CD4-positive, CD25-positive, alpha-beta regulatory T cell (primary cell): ENCODE results near the gene PDE8B. TPM values are rescaled to one million over a fixed set of nuclear protein-coding genes. Genes with fewer than 3 reads are reported as not detected.

Source experiments
- ATAC-seq, 2 donors: fragments of 150-1000 bp; cut with Tn5 transposase; one replicate each; pipeline ENCODE4 v1.10.0; 2021; ENCODE audit warnings: low read depth in 2 of 2, moderate number of reproducible peaks in 2 of 2, moderate library complexity in 1 of 2
- DNase-seq, 3 donors: peaks; one replicate each; pipeline versions ENCODE4 v3.0.0 to v3.0.0-alpha.2; 2012 to 2022; ENCODE audit warnings: mixed read lengths in 1 of 3
- H3K27ac ChIP-seq: one replicate; pipeline ENCODE4 v1.7.0; 2013; ENCODE audit warnings: mild to moderate bottlenecking, low read length; ENCODE audit not compliant: insufficient read depth, poor library complexity, severe bottlenecking
- H3K27me3 ChIP-seq: one replicate; pipeline ENCODE4 v1.7.0; 2013; ENCODE audit warnings: low read length; ENCODE audit not compliant: control insufficient read depth, insufficient read depth
- H3K36me3 ChIP-seq: one replicate; pipeline ENCODE4 v1.7.0; 2013; ENCODE audit warnings: mild to moderate bottlenecking, low read length, moderate library complexity; ENCODE audit not compliant: control insufficient read depth, insufficient read depth
- H3K4me1 ChIP-seq: 2 replicates; pipeline ENCODE4 v1.7.0; 2013; ENCODE audit warnings: mild to moderate bottlenecking, low read length; ENCODE audit not compliant: insufficient read depth, control insufficient read depth, poor library complexity, severe bottlenecking
- H3K4me3 ChIP-seq: one replicate; pipeline ENCODE4 v1.7.0; 2013; ENCODE audit warnings: low read depth, mild to moderate bottlenecking, low read length, moderate library complexity
- H3K9me3 ChIP-seq, 2 experiments: 1 replicate in 1 of 2; 2 replicates in 1 of 2; pipeline ENCODE4 v1.7.0; 2013; ENCODE audit warnings: low read length in 2 of 2, mild to moderate bottlenecking in 1 of 2, moderate library complexity in 1 of 2; ENCODE audit not compliant: control insufficient read depth in 2 of 2
- H3K27ac Mint-ChIP-seq, 3 donors: one replicate each; pipeline ENCODE4 v1.8.0; 2020 to 2022; ENCODE audit warnings: mild to moderate bottlenecking in 3 of 3, mixed read lengths in 3 of 3, moderate library complexity in 2 of 3
- H3K27me3 Mint-ChIP-seq: one replicate; pipeline ENCODE4 v1.8.0; 2022; ENCODE audit warnings: mild to moderate bottlenecking, mixed read lengths
- H3K36me3 Mint-ChIP-seq: one replicate; pipeline ENCODE4 v1.8.0; 2020; ENCODE audit warnings: mixed read lengths
- H3K4me1 Mint-ChIP-seq, 4 donors: one replicate each; pipeline ENCODE4 v1.8.0; 2020 to 2022; ENCODE audit warnings: mixed read lengths in 4 of 4, mild to moderate bottlenecking in 1 of 4
- H3K4me3 Mint-ChIP-seq, 4 donors: one replicate each; pipeline ENCODE4 v1.8.0; 2020 to 2022; ENCODE audit warnings: mild to moderate bottlenecking in 4 of 4, mixed read lengths in 4 of 4, moderate library complexity in 3 of 4
- H3K9me3 Mint-ChIP-seq, 7 donors: one replicate each; pipeline ENCODE4 v1.8.0; 2020 to 2022; ENCODE audit warnings: mixed read lengths in 7 of 7, mild to moderate bottlenecking in 3 of 7, moderate library complexity in 2 of 7
- polyA plus RNA-seq, 4 donors: library from polyadenylated mRNA; unstranded; fragments of 300-500 nt; fragmentation: Illumina TruSeq; gene quantifications; one replicate each; pipeline ENCODE4 v1.2.3, GENCODE V29; 2021
- total RNA-seq: library from RNA; stranded (reverse); gene quantifications from one replicate; pipeline ENCODE4 v1.2.3, GENCODE V29; 2022

PDE8B gene
- total and polyA plus RNA-seq, 5 donors from 2014 or later, result 0.03 to 0.09 TPM; not detected in 3

DNA sequence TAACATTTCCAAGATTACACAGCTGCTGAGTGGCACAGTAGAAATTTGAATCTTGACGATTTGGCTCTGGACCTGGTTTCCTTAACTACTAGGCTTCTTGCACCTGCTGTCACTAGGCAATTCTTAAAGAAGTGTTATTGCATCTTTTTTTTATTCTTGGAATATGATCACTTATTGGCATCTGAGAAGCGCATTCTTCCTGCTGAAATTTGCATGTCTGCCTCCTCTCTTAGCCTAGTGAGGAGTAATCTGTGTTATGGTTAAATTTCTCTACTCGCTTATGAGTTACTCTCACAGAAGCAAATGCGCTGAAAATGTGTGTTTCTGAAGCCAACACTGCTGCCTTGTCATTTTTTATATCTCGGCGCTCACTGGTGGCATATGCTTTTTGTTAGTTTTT lies 192.3 kb downstream of the PDE8B start:
- Mint-ChIP-seq H3K27me3 (peaks cover 11% of the 10 kb centered on the region), H3K27ac (no peak overlapping the region), H3K4me1 (no peaks in the 10 kb centered on the region), H3K36me3 (no peaks in the 10 kb centered on the region), H3K4me3 (no peak overlapping the region), H3K9me3 (no peaks in the 10 kb centered on the region)
- H3K27me3 ChIP-seq, result peaks cover 9% of the 10 kb centered on the region
- no peaks in the 10 kb centered on the region for H3K4me1 ChIP-seq
- H3K27ac ChIP-seq, result no peak overlapping the region
- H3K4me3 ChIP-seq, result no peak overlapping the region
- H3K9me3 ChIP-seq, result no peaks in the 10 kb centered on the region
- ATAC-seq (no peak), DNase-seq (no peak)
- no peaks in the 10 kb centered on the region for H3K36me3 ChIP-seq

- no peaks in the 10 kb centered on the region for H3K9me3 Mint-ChIP-seq
- no peak overlapping the region for H3K27ac Mint-ChIP-seq
- H3K27me3 Mint-ChIP-seq, result peaks cover 4% of the 10 kb centered on the region
- H3K36me3 ChIP-seq, result no peaks in the 10 kb centered on the region
- no peaks in the 10 kb centered on the region for H3K4me1 Mint-ChIP-seq
- H3K4me3 ChIP-seq, result no peak overlapping the region
- H3K9me3 ChIP-seq, result no peaks in the 10 kb centered on the region
- no peaks in the 10 kb centered on the region for H3K36me3 Mint-ChIP-seq
- no peak for ATAC-seq
- no peak overlapping the region for H3K27ac ChIP-seq
- no peak for DNase-seq
- no peak overlapping the region for H3K4me3 Mint-ChIP-seq
- no peaks in the 10 kb centered on the region for H3K4me1 ChIP-seq
- H3K27me3 ChIP-seq, result peaks cover 6% of the 10 kb centered on the region
Observed at GRCh38 chr5:77407152-77407551, 196.7 kb downstream of the PDE8B start.

- Mint-ChIP-seq H3K4me3 (no peak overlapping the region), H3K9me3 (no peaks in the 10 kb centered on the region), H3K36me3 (no peaks in the 10 kb centered on the region), H3K4me1 (no peaks in the 10 kb centered on the region), H3K27ac (no peak overlapping the region), H3K27me3 (peaks cover 11% of the 10 kb centered on the region)
- no peaks in the 10 kb centered on the region for H3K9me3 ChIP-seq
- DNase-seq, result peak in 1 of 3 donors; percentile 34
- H3K4me3 ChIP-seq, result no peak overlapping the region
- H3K4me1 ChIP-seq, result no peaks in the 10 kb centered on the region
- H3K27me3 ChIP-seq, result peaks cover 2% of the 10 kb centered on the region
- no peaks in the 10 kb centered on the region for H3K36me3 ChIP-seq
- no peak for ATAC-seq
- H3K27ac ChIP-seq, result no peak overlapping the region
Observed at GRCh38 chr5:77409870-77410621, 199.6 kb downstream of the PDE8B start.

GRCh38 chr5:77413049-77413448 lies 202.6 kb downstream of the PDE8B start:
- Histone ChIP-seq H3K27me3 (peaks cover 3% of the 10 kb centered on the region), H3K27ac (no peak overlapping the region), H3K36me3 (no peaks in the 10 kb centered on the region), H3K4me3 (no peak overlapping the region), H3K4me1 (no peaks in the 10 kb centered on the region), H3K9me3 (no peaks in the 10 kb centered on the region)
- ATAC-seq (no peak), DNase-seq (no peak)
- Mint-ChIP-seq H3K9me3 (no peaks in the 10 kb centered on the region), H3K4me1 (no peaks in the 10 kb centered on the region), H3K36me3 (no peaks in the 10 kb centered on the region), H3K27me3 (peaks cover 12% of the 10 kb centered on the region), H3K27ac (no peak overlapping the region), H3K4me3 (no peak overlapping the region)

DNA sequence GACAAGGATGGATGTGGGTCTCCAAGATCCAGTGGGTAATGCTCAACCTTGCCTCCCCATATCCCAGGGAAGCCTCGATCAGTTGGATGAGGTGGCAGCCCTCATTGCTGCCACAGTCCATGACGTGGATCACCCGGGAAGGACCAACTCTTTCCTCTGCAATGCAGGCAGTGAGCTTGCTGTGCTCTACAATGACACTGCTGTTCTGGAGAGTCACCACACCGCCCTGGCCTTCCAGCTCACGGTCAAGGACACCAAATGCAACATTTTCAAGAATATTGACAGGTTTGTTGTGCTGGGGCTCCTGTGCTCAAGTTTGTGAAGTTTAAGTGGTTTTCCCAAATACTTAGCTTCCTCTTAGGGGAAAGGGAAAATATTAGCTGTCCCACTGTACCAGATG lies 207.7 kb downstream of the PDE8B start:
- Histone ChIP-seq H3K27me3 (peaks cover 6% of the 10 kb centered on the region), H3K27ac (no peak overlapping the region), H3K9me3 (no peaks in the 10 kb centered on the region), H3K4me3 (no peak overlapping the region), H3K36me3 (no peaks in the 10 kb centered on the region), H3K4me1 (no peaks in the 10 kb centered on the region)
- no peak overlapping the region for H3K27ac Mint-ChIP-seq
- no peak overlapping the region for H3K4me3 Mint-ChIP-seq
- peaks cover 0 to 8% (median 0%) of the 10 kb centered on the region in 4 donors for H3K4me1 Mint-ChIP-seq
- H3K9me3 Mint-ChIP-seq, result no peaks in the 10 kb centered on the region
- DNase-seq, result no peak
- no peaks in the 10 kb centered on the region for H3K36me3 Mint-ChIP-seq
- peaks cover 22% of the 10 kb centered on the region for H3K27me3 Mint-ChIP-seq
- no peak for ATAC-seq

GRCh38 chr5:77418601-77419581 lies 208.4 kb downstream of the PDE8B start:
- Mint-ChIP-seq H3K27me3 (peaks cover 20% of the 10 kb centered on the region), H3K36me3 (no peaks in the 10 kb centered on the region), H3K4me3 (peak overlapping the region in 1 of 4 donors; percentile 23), H3K9me3 (no peaks in the 10 kb centered on the region), H3K4me1 (peaks cover 0 to 8% (median 0%) of the 10 kb centered on the region in 4 donors), H3K27ac (no peak overlapping the region)
- Histone ChIP-seq H3K4me3 (no peak overlapping the region), H3K4me1 (no peaks in the 10 kb centered on the region), H3K27ac (no peak overlapping the region), H3K36me3 (no peaks in the 10 kb centered on the region), H3K9me3 (no peaks in the 10 kb centered on the region), H3K27me3 (peaks cover 6% of the 10 kb centered on the region)
- DNase-seq (peak in 1 of 3 donors; percentile 39), ATAC-seq (no peak)

DNA sequence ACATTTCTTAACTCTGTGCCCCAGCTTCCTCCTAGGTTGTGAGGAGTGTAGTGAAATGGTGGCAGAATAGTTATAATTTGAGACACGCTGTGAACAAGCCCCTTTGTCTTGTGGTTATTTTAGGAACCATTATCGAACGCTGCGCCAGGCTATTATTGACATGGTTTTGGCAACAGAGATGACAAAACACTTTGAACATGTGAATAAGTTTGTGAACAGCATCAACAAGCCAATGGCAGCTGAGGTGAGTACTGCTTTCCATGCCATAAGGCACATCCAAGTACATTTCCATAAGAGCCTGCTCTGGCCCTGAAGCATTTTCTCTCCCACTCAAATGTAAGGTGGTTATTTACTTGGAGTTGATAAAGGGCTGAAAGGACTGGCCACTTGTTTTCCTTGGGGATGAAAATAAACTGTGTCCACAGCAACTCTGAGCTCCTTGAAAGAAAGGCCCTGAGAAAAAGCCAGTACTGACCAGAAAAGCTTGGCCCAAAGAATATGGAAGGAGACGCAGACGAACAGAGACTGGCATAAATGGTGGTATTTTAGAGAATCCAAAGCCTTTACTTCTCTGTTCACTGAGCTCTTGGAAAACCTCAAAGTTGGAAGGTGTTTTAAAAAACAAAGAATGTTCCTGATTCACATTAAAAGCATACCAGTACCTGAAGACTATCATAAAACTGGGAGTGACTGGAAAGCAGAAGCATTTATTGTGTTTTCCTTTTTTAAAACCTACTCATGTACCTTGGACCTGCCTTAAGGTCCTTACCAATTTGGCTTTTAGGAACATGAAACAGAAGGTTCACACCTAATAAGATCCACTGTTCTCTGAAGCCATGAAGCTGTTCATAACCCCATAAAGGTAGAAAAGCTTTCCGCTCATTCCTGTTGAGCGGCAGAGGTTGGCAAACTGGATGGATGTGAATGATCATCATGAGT lies 209.4 kb downstream of the PDE8B start:
- H3K9me3 ChIP-seq, result no peaks in the 10 kb centered on the region
- no peaks in the 10 kb centered on the region for H3K36me3 Mint-ChIP-seq
- H3K4me1 Mint-ChIP-seq, result peaks cover 0 to 8% (median 0%) of the 10 kb centered on the region in 4 donors
- H3K36me3 ChIP-seq, result no peaks in the 10 kb centered on the region
- H3K27ac Mint-ChIP-seq, result no peak overlapping the region
- no peak for ATAC-seq
- H3K27me3 Mint-ChIP-seq, result peaks cover 20% of the 10 kb centered on the region
- no peaks in the 10 kb centered on the region for H3K9me3 Mint-ChIP-seq
- no peaks in the 10 kb centered on the region for H3K4me1 ChIP-seq
- H3K4me3 Mint-ChIP-seq, result no peak overlapping the region
- H3K27ac ChIP-seq, result no peak overlapping the region
- no peak overlapping the region for H3K4me3 ChIP-seq
- no peak for DNase-seq
- H3K27me3 ChIP-seq, result peaks cover 6% of the 10 kb centered on the region
